Measurements from ENCODE around the gene CDH22.
A peak's percentile ranks its signal among the peaks of the same experiment; 100 is the strongest.

CDH22 gene

DNA sequence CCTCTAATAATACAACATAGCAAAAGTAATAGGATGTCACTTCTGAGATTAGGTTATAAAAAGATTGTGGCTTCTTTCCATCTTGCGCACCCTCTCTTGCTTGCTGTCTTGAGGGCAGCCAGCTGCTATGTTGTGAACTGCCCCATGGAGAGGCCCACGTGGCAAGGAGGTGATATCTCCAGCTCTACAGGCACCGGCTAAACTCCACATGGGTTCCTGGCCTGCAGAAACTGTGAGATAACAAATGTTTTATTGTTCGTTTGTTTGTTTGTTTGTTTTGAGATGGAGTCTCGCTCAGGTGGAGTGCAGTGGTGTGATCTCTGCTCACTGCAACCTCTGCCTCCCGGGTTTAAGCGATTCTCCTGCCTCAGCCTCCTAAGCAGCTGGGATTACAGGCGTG lies 152.2 kb downstream of the CDH22 start:
- Histone ChIP-seq H3K4me1 (ENCODE audit: insufficient read depth, poor library complexity, severe bottlenecking) (no peaks in the 10 kb centered on the region), H3K27ac (ENCODE audit: poor library complexity, severe bottlenecking) (no peak overlapping the region), H3K27me3 (ENCODE audit: insufficient read depth, poor library complexity, severe bottlenecking) (peaks cover 11% of the 10 kb centered on the region), H3K9me3 (ENCODE audit: severe bottlenecking) (no peaks in the 10 kb centered on the region), H3K36me3 (ENCODE audit: low read depth) (no peaks in the 10 kb centered on the region), H3K4me3 (ENCODE audit: severe bottlenecking) (no peak overlapping the region)
- no peak for DNase-seq (ENCODE audit: low spot score)
- ATAC-seq (ENCODE audit: low read depth): no peak
- TF ChIP-seq, protein P1, sequence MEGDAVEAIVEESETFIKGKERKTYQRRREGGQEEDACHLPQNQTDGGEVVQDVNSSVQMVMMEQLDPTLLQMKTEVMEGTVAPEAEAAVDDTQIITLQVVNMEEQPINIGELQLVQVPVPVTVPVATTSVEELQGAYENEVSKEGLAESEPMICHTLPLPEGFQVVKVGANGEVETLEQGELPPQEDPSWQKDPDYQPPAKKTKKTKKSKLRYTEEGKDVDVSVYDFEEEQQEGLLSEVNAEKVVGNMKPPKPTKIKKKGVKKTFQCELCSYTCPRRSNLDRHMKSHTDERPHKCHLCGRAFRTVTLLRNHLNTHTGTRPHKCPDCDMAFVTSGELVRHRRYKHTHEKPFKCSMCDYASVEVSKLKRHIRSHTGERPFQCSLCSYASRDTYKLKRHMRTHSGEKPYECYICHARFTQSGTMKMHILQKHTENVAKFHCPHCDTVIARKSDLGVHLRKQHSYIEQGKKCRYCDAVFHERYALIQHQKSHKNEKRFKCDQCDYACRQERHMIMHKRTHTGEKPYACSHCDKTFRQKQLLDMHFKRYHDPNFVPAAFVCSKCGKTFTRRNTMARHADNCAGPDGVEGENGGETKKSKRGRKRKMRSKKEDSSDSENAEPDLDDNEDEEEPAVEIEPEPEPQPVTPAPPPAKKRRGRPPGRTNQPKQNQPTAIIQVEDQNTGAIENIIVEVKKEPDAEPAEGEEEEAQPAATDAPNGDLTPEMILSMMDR (IDR thresholded peaks at IDR 0.05; ENCODE audit: poor library complexity, severe bottlenecking): no peak

DNA sequence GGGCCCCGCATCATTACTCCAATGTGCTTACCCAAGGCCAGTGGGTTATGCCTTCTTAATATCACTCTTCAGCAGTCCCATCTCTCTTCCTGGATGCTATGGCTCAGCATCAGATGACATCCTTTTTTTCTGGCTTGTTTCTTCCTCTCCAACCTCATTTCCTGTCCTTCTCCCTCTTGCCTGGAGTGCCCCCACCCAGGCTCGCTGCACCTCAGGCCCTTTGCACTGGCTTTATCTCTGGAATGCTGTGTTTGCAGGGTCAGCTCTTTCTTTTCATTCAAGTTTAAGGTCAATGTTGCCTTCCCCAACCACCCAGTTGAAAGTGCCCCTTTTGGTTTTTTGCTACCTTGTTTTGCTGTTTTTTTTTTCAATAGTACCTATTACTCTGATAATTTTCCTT lies 153.5 kb downstream of the CDH22 start:
- H3K4me3 ChIP-seq (ENCODE audit: severe bottlenecking): no peak overlapping the region
- TF ChIP-seq, protein P1 (IDR thresholded peaks at IDR 0.05; ENCODE audit: poor library complexity, severe bottlenecking): no peak
- no peak for ATAC-seq (ENCODE audit: low read depth)
- no peaks in the 10 kb centered on the region for H3K4me1 ChIP-seq (ENCODE audit: insufficient read depth, poor library complexity, severe bottlenecking)
- no peak overlapping the region for H3K27ac ChIP-seq (ENCODE audit: poor library complexity, severe bottlenecking)
- H3K27me3 ChIP-seq (ENCODE audit: insufficient read depth, poor library complexity, severe bottlenecking): peaks cover 8% of the 10 kb centered on the region
- no peak for DNase-seq (ENCODE audit: low spot score)
- H3K36me3 ChIP-seq (ENCODE audit: low read depth): no peaks in the 10 kb centered on the region
- no peaks in the 10 kb centered on the region for H3K9me3 ChIP-seq (ENCODE audit: severe bottlenecking)

DNA sequence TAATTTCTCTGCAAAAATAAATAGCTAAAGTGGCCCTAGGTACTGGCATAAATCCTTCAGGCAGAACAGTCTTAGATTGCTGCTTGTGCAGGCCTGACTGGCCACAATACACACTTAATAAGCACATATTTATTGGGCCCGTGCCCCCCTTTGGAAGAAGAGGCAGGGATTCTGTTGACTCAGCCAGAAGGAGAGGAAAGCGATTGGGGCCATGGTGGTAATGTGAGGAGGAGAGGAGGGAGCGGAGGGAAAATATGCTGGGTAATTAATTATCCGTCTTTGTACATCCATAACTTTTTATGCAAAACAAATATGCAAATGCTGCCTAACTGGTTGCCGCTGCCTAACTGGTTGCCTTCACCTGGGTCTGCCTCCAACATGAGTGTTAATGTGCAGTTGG lies 154.0 kb downstream of the CDH22 start:
- Histone ChIP-seq H3K27ac (ENCODE audit: poor library complexity, severe bottlenecking) (no peak overlapping the region), H3K36me3 (ENCODE audit: low read depth) (no peaks in the 10 kb centered on the region), H3K4me3 (ENCODE audit: severe bottlenecking) (no peak overlapping the region), H3K9me3 (ENCODE audit: severe bottlenecking) (no peaks in the 10 kb centered on the region), H3K4me1 (ENCODE audit: insufficient read depth, poor library complexity, severe bottlenecking) (no peaks in the 10 kb centered on the region), H3K27me3 (ENCODE audit: insufficient read depth, poor library complexity, severe bottlenecking) (peaks cover 5% of the 10 kb centered on the region)
- ATAC-seq (ENCODE audit: low read depth) (no peak), DNase-seq (ENCODE audit: low spot score) (no peak)
- TF ChIP-seq, protein P1 (IDR thresholded peaks at IDR 0.05; ENCODE audit: poor library complexity, severe bottlenecking): no peak

DNA sequence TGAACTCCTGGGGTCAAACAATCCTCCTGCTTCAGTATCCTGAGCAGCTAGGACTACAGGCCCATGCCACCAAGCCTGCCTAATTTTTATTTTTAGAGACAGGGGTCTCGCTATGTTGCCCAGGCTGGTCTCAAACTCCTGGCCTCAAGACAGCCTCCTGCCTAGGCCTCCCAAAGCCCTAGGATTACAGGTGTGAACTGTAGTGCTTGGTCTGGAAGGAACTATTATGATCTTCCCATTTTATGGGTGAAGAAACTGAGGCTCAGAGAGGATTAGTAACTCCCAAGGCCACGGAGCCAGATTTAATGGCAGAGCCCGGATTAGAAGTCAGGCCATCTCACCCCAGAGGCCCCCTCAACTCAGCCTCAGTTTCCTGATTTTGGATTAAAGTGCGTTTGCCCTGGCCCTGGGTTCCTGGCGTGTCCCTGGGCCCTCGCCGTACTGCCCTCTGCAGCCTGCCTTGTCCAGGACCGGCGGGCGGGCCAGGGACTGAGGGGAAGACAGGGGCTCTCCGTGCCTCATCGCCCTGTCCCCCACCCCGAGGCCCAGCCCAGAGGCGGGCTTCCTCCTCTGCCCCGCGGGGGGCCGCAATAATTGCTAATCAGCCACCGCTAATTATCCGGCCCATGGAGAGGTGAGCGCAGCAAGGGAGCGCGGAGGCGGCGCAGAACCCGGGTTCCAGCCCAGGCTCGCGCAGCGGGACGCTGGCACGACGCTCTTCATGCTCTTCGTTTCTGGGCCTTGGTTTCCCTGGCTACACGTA lies 155.3 kb downstream of the CDH22 start:
- Histone ChIP-seq H3K36me3 (ENCODE audit: low read depth) (no peaks in the 10 kb centered on the region), H3K27ac (ENCODE audit: poor library complexity, severe bottlenecking) (no peak overlapping the region), H3K4me3 (ENCODE audit: severe bottlenecking) (no peak overlapping the region), H3K4me1 (ENCODE audit: insufficient read depth, poor library complexity, severe bottlenecking) (no peaks in the 10 kb centered on the region), H3K9me3 (ENCODE audit: severe bottlenecking) (no peaks in the 10 kb centered on the region), H3K27me3 (ENCODE audit: insufficient read depth, poor library complexity, severe bottlenecking) (no peaks in the 10 kb centered on the region)
- DNase-seq (ENCODE audit: low spot score) (no peak), ATAC-seq (ENCODE audit: low read depth) (no peak)
- TF ChIP-seq, protein P1 (IDR thresholded peaks at IDR 0.05; ENCODE audit: poor library complexity, severe bottlenecking): no peak

DNA sequence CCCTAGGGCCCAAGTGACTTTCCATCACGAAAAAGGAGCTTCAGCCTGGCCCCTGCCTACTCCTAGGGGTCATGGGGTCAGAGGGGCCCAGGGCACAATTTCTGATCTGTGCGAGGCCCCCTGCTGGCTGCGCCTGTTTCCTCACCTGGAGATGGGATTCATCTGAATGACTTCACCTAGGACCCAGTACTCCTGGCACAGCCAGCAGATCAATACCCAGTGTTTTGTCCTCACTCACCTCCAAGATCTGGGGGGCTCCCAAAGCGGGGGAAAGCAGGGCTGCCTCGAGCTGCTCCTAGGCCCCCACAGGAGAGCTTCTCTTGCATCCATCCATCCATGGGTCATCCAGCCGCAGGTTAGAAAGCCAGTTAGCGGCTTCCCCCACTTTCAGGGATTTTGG lies 156.4 kb downstream of the CDH22 start:
- Histone ChIP-seq H3K27ac (ENCODE audit: poor library complexity, severe bottlenecking) (no peak overlapping the region), H3K4me1 (ENCODE audit: insufficient read depth, poor library complexity, severe bottlenecking) (no peaks in the 10 kb centered on the region), H3K9me3 (ENCODE audit: severe bottlenecking) (no peaks in the 10 kb centered on the region), H3K36me3 (ENCODE audit: low read depth) (no peaks in the 10 kb centered on the region), H3K27me3 (ENCODE audit: insufficient read depth, poor library complexity, severe bottlenecking) (no peaks in the 10 kb centered on the region), H3K4me3 (ENCODE audit: severe bottlenecking) (no peak overlapping the region)
- ATAC-seq (ENCODE audit: low read depth): peak; percentile 21; the same call in 1 of the 3 replicates
- TF ChIP-seq, protein P1 (IDR thresholded peaks at IDR 0.05; ENCODE audit: poor library complexity, severe bottlenecking): peak; percentile 83
- DNase-seq (ENCODE audit: low spot score): no peak
